A549 treated with CORT108297 at 1 μM for 4 hours (cell line): ENCODE results near the gene SLC44A3. TPM values are rescaled to one million over a fixed set of nuclear protein-coding genes. Genes with fewer than 3 reads are reported as not detected.

ENCODE experiments used
- total RNA-seq: library from RNA; stranded (reverse); fragments of 200-300 nt; extraction: Qiagen RNA extraction; gene quantifications from 5 replicates; pipeline ENCODE4 v1.2.3, GENCODE V29; 2022

Gene SLC44A3
- 1.2 to 2.1 TPM (median 1.9 TPM) in 5 replicates for total RNA-seq

GRCh38 chr1:94819945-94820746, at the start of gene SLC44A3:
TSS of gene SLC44A3 (plus strand) at chr1:94820357. CDS start at chr1:94820452, 95 bp downstream.

GRCh38 chr1:94926915-94927404, 106.8 kb downstream of the SLC44A3 start, which contains the start of gene CNN3:
TSS of gene CNN3 (minus strand) at chr1:94927110. CDS start at chr1:94926894, 216 bp downstream.

Other genes with a start within 250 kb of the SLC44A3 start
- gene CNN3, start 106.8 kb downstream of the SLC44A3 start, total RNA-seq, result 48.0 to 59.9 TPM (median 53.0 TPM) in 5 replicates